Activated effector memory CD4-positive, alpha-beta T cell treated with Interleukin-2 at 50 U/mL for 16 hours (primary cell): ENCODE measurements around the gene KIF9.
"Not testable (repeated sequence)": the region's sequence is repeated elsewhere in the genome, so short reads cannot be mapped to it uniquely, and the experiment has no call there.

Source experiments
- DNase-seq: peaks from one replicate; pipeline ENCODE4 v3.0.0-alpha.2; 2020

KIF9 gene

DNA sequence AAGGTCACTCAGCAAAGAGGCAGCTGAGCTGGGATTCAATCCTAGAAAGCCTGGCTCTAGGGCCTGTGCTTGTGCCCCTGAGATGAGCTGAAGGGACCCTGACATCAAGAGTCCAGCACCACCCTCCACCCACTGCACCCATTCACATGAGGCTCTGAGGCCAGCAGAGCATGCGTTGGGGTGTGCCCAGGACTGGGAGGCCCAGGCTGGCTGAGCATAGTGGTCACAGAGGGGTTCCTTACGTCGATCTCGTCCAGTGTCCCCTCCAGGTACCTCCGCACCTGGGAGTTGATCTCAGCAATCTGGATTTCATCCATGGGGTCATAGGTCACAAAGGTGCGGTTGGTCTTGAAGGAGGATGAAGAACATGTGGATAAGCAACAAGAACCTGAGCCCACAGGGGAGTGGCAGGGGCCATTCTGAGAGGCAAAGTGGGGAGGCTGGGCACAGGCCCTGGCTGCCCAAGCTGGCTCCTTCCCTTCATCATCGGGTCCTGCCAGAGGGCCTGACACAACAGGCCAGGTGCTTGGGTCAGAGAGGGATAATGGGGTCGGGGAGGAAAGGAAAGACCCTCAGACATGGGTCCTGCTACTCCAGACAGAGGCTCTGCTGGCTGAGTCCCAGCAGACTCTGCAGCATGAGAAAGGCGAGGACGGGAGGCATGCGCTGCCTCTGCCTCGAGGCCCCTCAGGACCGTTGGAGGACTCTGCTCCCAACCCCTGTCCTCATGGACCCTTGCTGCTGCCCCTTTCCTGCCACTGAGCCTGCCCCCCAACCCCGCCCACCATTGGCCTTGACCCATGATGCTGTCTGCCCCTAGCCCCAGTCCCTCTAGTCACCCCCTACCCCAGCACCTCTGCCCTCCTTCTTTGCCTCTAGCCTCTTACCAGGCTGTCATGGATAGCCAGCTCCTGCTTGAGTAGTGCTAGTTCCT, 35.2 kb downstream of the KIF9 start:
- no peak for DNase-seq

DNA sequence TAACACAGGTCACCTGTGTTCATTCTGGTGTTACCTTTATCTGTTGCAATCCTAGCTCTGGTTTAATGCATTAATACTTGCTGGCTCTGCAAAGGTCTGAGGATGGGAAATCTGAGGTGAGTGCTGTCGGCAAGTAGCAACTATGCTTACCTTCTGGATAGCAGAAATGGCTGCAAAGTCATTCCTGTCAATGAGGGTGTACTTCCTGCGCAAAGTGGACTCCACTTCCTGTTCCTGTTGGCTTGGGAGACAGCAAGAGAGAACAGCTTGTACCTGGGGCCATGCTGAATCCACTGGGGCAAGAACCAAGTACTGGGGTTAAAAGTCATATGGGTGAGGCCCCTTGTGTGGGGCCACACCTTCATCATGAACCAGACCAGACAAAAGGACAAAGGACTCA, 37.3 kb downstream of the KIF9 start:
- DNase-seq = no peak

DNA sequence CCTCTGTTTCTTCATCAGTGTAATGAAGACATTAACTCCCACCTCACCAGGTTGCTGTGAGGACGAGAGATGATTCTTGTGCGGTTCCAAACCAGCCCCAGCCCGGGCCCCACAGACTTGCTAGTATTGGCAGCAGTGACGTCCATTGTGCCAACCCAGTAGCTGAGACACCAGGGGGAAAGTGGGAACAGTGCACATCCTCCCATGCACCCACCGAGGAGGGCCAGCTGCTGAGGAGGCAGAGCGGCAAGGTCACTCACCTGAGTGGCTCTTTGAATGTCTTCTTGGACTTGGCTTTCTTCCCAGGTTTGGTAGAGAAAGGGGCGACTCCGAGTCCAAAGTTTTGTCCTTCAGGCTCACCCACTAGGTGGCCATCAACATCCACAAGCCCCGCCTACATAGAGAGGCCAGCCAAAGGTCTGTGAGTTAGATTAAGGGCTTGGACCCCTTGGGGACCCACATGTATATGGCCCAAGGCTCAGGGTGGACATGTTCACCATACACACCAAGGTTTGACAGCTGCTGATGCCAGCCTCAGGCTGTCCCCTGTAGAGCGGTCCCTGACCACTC, 38.0 kb downstream of the KIF9 start:
- no peak for DNase-seq

DNA sequence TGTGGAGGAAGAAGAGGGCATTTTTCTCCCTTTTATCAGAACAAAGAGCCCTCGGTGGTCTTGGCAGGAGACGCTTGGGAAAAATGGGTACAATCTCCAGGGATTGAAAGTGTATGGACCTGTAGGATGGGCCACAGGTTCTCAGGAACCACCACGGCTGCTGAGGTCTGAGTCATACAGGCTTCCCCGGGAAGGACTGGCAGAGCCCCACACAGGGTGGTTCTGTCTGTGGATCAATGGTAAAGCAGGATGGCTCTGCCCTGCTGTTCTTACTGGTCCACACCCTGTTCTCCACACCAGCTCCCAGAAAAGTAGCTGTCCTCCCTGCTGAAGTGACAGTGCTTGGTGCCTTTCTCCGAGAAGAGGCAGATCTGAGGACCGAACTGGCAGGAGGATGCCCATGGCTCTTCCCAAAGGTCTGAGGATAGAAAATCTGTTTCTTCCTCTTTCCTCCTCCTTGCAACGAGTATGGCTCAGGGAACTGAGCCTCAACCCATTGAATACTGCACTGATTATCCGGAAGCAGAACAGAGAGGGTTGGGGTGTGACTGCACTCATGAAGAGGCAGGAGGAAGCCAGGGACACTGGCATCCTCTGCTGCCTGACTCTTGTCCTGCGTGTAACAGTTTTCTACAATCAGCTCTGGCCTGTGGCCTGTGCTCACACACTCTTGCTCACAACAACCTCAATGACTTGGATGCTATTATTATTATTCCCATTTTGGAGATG, 39.0 kb downstream of the KIF9 start:
- no peak for DNase-seq

GRCh38 chr3:47239929-47240328, 42.7 kb downstream of the KIF9 start:
- no peak for DNase-seq

GRCh38 chr3:47238017-47238416, 44.6 kb downstream of the KIF9 start:
- no peak for DNase-seq

- DNase-seq = no peak
Observed at GRCh38 chr3:47228088-47228487, 54.5 kb downstream of the KIF9 start.

DNA sequence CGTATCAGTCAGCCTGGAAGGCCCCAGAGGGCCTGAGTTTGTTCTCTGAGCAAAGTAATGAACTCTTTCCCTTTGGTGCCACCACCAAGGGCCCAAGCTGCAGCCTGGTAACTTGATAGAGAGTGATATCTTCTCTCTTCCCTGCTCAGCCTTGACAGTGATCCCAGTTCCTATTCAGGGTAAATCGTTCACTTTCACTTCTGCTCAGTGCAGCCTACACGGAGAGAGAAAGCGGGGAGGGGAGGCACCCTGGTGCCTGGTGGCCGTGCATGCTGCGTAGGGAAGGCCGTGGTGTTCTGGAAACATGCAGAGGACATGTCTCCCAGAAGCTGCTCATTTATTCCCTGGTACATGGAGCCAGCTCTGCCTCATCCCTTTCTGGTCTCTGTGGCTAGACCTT, 54.9 kb downstream of the KIF9 start:
- DNase-seq = no peak

DNA sequence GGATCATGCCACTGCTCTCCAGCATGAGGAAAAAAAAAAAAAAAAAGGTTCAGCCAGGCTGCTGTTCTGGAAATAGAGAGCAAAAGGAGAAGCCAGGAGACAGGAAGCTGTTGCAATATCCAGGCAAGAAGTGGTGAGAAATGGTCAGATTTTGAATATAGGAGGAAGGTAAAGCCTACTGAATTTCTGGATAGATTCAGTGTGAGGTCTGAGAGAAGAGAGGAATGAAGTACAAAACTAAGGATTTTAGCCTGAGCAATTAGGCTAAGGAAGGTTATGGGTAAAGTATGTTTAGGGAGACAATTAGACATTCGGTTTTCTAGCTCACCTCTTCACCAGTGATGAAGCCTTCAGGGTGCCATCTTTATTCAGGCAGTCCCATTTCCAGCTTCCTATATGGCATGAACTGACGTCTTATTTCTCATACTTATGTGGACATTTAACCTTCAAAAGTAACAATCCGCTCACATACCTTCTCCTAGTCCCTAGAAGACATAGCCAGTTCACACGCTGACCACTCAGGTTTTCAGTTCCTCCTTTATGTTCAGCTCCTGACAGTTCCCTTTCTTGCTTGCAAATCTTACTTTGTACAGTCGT, 57.2 kb downstream of the KIF9 start:
- no peak for DNase-seq

DNA sequence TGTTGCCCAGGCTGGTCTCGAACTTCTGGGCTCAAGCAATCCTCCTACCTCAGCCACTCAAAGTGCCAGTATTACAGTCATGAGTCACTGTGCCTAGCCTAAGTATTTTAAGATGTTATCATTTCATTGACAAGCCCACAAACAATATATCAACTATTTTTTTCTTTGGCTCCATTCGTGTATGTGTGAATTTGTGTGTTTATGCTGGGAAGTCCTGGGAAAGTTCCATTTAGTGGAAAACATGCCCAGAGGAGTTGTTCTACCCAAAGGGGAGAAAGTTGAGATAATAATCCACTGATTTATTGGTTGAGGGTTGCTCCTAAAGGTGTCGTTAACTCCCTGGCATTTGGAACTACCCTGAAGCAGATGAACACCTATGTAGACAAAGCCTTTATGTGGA, 58.8 kb downstream of the KIF9 start:
- DNase-seq = no peak

- no peak for DNase-seq
Observed at GRCh38 chr3:47221798-47222197, 60.8 kb downstream of the KIF9 start.

DNA sequence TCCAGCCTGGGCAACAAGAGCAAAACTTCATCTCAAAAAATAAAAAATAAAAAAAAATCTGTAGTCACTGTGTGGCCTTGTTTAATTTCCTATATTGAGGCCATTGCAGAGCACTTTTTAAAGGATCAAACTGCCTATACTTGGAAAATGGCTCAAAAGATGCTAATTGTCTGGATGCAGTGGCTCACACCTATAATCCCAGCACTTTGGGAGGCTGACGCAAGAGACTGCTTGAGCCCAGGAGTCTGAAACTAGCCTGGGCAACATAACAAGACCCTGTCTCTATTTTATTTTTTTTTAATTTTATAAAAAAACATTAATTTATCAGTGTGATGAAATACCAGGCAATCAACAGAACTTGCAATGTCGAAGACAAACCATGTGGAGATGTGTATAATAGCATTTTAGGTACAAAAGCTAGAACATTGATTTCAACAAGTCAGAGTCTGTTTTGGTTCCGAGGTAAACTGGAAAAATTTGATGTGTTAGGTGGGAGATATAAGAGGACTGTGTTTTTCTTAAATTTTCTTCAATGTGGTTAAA, 71.7 kb downstream of the KIF9 start:
- no peak for DNase-seq

- not testable (repeated sequence) for DNase-seq
Observed at GRCh38 chr3:47206022-47206421, 76.6 kb downstream of the KIF9 start.

DNA sequence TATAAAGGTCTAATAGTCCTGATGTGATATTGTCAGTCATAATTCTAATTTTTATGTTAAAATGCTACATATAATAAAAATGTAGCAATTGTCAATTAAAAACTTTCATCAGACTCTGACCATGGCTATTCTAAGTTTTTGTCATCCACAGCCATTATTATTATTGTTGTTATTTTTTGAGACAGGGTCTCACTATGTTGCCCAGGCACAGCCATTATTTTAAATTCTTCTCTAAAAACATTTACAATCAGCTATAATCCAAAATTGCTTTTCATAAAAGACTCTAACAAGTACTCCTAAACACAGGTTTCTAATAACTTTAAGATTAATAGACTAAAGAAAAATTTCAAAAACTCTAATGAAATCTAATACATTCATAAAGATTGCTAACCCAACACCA, 77.7 kb downstream of the KIF9 start:
- no peak for DNase-seq

DNA sequence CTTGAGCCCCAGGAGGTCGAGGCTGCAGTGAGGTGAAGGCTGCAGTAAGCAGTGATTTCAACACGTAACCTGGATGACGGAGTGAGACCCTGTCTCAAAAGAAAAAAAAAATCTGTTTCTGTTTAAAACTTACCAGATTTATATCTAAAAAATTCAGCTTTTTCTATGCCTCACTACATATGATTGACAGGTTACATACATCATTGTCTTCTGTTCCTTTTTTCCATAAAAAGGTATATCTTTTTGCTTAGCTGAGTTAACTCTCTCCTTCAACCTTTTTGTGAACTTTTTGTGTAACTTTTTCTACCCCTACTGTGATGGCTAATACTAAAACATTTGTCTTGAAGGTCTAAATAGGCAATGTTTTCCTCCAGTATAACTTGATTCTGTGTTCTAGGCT, 80.1 kb downstream of the KIF9 start:
- DNase-seq = no peak

- DNase-seq = no peak
Observed at GRCh38 chr3:47197287-47197686, 85.3 kb downstream of the KIF9 start.

DNA sequence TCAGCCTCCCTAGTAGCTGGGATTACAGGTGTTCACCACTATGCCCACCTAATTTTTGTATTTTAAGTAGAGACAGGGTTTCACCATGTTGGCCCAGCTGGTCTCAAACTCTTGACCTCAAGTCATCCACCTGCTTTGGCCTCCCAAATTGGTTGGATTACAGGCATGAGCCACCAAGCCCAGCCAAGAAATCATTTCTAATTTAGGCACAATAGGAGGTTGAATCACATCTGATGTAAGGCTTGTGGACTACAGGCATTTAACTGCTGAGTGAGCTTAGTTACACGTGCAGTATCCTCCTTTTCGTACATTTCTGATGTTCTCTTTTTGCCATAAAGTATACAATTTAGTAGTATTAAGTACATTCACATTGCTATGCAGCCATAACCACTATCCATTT, 87.6 kb downstream of the KIF9 start:
- DNase-seq = no peak

DNA sequence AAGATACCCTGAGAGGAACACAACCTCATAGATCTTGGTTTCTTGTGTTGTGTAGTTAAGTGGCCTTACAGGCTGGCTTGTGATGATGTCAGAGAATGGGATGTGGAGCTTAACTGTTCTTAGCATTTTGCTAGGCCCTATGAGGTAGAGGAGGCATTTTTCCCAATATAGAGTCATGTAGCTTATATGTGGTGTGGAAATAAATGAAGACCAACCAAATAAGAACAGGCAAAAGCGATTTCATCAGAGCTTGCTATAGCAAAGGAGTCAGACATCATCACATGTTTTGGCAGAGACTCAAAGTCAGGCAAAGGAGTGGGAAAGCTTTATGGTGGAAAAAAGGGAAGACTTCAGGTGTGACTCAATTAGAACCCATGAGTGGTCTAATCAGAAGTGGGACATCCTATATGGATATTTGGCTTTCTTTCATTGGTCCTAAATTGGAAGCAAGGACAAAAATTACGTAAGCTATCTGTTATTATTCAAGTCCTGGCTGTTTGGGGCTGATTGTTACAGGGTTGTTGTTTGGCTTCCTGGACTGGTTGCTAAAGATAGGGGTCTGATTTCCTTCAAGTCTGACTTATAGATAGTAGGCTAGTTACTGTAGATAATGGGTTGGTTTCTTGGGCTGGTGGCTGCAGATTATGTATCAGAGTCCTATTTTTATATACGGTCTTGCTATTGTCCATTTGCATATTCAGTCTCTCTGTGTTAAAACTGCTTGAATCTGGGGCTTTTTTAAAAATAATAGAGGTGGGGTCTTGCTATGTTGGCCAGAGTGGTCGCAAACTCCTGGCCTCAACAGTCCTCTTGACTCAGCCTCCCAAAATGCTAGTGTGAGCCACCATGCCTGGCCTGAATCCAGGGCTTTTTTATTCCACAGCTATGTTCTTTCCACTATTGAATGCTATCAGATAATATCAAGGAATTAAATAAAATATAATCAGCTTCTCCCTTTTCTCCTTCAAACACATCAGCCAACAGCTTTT, 88.4 kb downstream of the KIF9 start:
- DNase-seq = no peak

DNA sequence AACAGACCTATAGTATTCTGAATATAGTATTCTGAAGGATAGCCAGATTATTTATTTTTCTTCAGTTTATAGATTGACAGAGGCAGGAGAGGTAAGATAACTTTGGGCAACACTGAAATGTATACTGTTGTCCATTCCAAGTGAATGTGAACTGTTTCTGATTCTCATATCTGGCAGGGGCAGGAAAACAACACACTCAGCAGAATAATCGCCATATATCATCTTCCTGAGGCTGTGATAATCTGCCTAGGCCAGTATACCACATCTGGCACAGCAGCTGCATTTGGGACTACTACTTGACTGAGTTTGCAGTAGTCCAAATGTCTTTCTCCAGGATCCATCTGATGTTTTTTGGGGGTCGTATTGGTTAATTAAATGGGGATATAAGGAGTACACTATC, 96.3 kb downstream of the KIF9 start:
- no peak for DNase-seq

DNA sequence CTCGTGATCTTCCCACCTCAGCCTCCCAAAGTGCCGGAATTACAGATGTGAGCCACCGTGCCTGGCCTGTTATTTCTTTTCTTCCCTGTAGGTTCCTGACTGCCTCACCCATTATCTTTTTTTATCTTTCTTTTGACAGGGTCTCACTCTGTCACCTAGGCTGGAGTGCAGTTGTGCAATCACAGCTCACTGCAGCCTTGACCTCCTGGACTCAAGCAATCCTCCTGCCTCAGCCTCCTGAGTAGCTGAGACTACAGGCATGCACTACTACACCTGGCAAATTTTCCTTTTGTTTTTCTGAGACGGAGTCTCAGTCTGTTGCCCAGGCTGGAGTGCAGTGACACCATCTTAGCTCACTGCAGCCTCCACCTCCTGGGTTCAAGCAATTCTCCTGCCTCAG, 100.9 kb downstream of the KIF9 start:
- DNase-seq = not testable (repeated sequence)

GRCh38 chr3:47180011-47180410, 102.6 kb downstream of the KIF9 start:
- DNase-seq = not testable (repeated sequence)
